GM12878 (cell line): Measurements from ENCODE around the gene GBA3. TPM values are rescaled to one million over a fixed set of nuclear protein-coding genes. Genes with fewer than 3 reads are reported as not detected.

Source experiments
- ATAC-seq: fragments of 200-7000 bp; cut with Tn5 transposase; 3 replicates; pipeline ENCODE4 v1.9.1; 2020; ENCODE audit warnings: mild to moderate bottlenecking, moderate library complexity
- Bru-seq: library from RNA; stranded (reverse); fragments of 400-500 nt; gene quantifications from one replicate; lab custom pipeline; 2021; lab: Mats Ljungman, UMichigan
- BruChase-seq, 2 experiments: library from RNA; stranded (reverse); fragments of 400-500 nt; gene quantifications; one replicate each; lab custom pipeline; 2021; lab: Mats Ljungman, UMichigan
- BruUV-seq: library from RNA; stranded (reverse); fragments of 400-500 nt; replicated peaks from 2 replicates; lab custom pipeline; 2021; lab: Mats Ljungman, UMichigan
- CTCF ChIA-PET: fragments of 300-600 bp; sonication (Branson Sonifier 250); formaldehyde crosslinking; extraction: SDS; loops from one replicate; lab custom pipeline; 2021; ENCODE audit warnings: inconsistent platforms; lab: Yijun Ruan, JAX
- POLR2A ChIA-PET: fragments of 350-600 bp; formaldehyde crosslinking; extraction: SDS; loops from one replicate; lab custom pipeline; 2021; ENCODE audit warnings: inconsistent platforms; lab: Charles Lee
- RAD21 ChIA-PET: fragments of 300-600 bp; sonication (Branson Sonifier 250); formaldehyde crosslinking; loops from one replicate; lab custom pipeline; 2023; ENCODE audit warnings: antibody characterized with exemption; ENCODE audit not compliant: unreplicated experiment; lab: Charles Lee
- SMC1A ChIA-PET: fragments of 300-600 bp; sonication (Branson Sonifier 250); formaldehyde crosslinking; loops from one replicate; lab custom pipeline; 2023; ENCODE audit not compliant: unreplicated experiment, uncharacterized antibody; lab: Charles Lee
- DNase-seq: peaks from one replicate; pipeline ENCODE4 v3.0.0-alpha.2; 2011; ENCODE audit warnings: low read depth, low spot score
- FAIRE-seq: peaks from 3 replicates; lab custom pipeline; 2011; peaks lifted over from hg19 to GRCh38; lab: Jason Lieb, UNC
- H2AFZ ChIP-seq: 2 replicates; pipeline ENCODE4 v1.6.0; 2011; ENCODE audit warnings: low read depth, low read length, control low read depth; ENCODE audit not compliant: control insufficient read depth
- H3K27ac ChIP-seq: 2 replicates; pipeline ENCODE4 v1.5.1; 2011; ENCODE audit warnings: control low read depth; ENCODE audit not compliant: control insufficient read depth, insufficient read depth
- H3K27me3 ChIP-seq, 2 experiments: replicated peaks in 1 of 2; 2 replicates each; pipeline versions ENCODE4 v1.6.0 to v1.6.1; 2011; ENCODE audit warnings: low read length in 1 of 2; ENCODE audit not compliant: control insufficient read depth in 2 of 2, insufficient read depth in 2 of 2
- H3K36me3 ChIP-seq, 2 experiments: 2 replicates each; pipeline ENCODE4 v1.5.1; 2011; ENCODE audit warnings: low read length in 1 of 2; ENCODE audit not compliant: control insufficient read depth in 2 of 2, insufficient read depth in 2 of 2
- H3K4me1 ChIP-seq: 2 replicates; pipeline ENCODE4 v1.6.1; 2011; ENCODE audit warnings: mild to moderate bottlenecking, low read length, moderate library complexity, mixed read lengths; ENCODE audit not compliant: control insufficient read depth, insufficient read depth
- H3K4me2 ChIP-seq: 2 replicates; pipeline ENCODE4 v1.6.0; 2011; ENCODE audit warnings: control low read depth; ENCODE audit not compliant: control insufficient read depth, insufficient read depth
- H3K4me3 ChIP-seq: fragments of 200-600 bp; sonication (generic); 2 replicates; pipeline ENCODE4 v1.5.1; 2016
- H3K79me2 ChIP-seq: 2 replicates; pipeline ENCODE4 v1.6.0; 2011; ENCODE audit warnings: low read length; ENCODE audit not compliant: control insufficient read depth, insufficient read depth
- H3K9ac ChIP-seq: 2 replicates; pipeline ENCODE4 v1.8.0; 2011; ENCODE audit warnings: low read length, control low read depth, mixed read lengths; ENCODE audit not compliant: control insufficient read depth, insufficient read depth
- H3K9me3 ChIP-seq: replicated peaks from 3 replicates; pipeline ENCODE4 v1.5.1; 2011; ENCODE audit warnings: mild to moderate bottlenecking, low read length; ENCODE audit not compliant: control insufficient read depth, insufficient read depth
- H4K20me1 ChIP-seq: 2 replicates; pipeline ENCODE4 v1.6.0; 2011; ENCODE audit not compliant: control insufficient read depth, insufficient read depth
- ATF7 ChIP-seq: fragments of 450-650 bp; IDR thresholded peaks from 2 replicates; pipeline ENCODE4 v1.6.1; 2016; ENCODE audit warnings: low read depth, mild to moderate bottlenecking
- CBX3 ChIP-seq: fragments of 200-600 bp; sonication (generic); IDR thresholded peaks from 2 replicates; pipeline ENCODE4 v1.6.1; 2016; ENCODE audit warnings: low read depth, borderline replicate concordance
- CHD1 ChIP-seq: IDR thresholded peaks from 2 replicates; pipeline ENCODE4 v1.6.1; 2012; ENCODE audit warnings: low read depth, low read length, improper control_type of control experiment
- CHD4 ChIP-seq: fragments of 200-600 bp; sonication (generic); IDR thresholded peaks from 2 replicates; pipeline ENCODE4 v1.6.1; 2016; ENCODE audit warnings: mild to moderate bottlenecking
- CREM ChIP-seq: IDR thresholded peaks from 2 replicates; pipeline ENCODE4 v1.6.1; 2014; ENCODE audit warnings: antibody characterized with exemption, low read depth
- FOXM1 ChIP-seq: IDR thresholded peaks from 2 replicates; pipeline ENCODE4 v1.6.1; 2012; ENCODE audit warnings: low read depth, mild to moderate bottlenecking, inconsistent platforms, low read length, moderate library complexity
- IRF4 ChIP-seq: IDR thresholded peaks from 2 replicates; pipeline ENCODE4 v1.6.1; 2011; ENCODE audit warnings: low read depth, low read length
- LARP7 ChIP-seq: fragments of 450-650 bp; IDR thresholded peaks from 2 replicates; pipeline ENCODE4 v1.6.1; 2017; ENCODE audit warnings: mild to moderate bottlenecking
- PML ChIP-seq: IDR thresholded peaks from 2 replicates; pipeline ENCODE4 v1.6.1; 2012; ENCODE audit warnings: low read length, inconsistent platforms
- RELA ChIP-seq: fragments of 450-650 bp; IDR thresholded peaks from 2 replicates; pipeline ENCODE4 v1.8.0; 2014; ENCODE audit warnings: borderline replicate concordance; ENCODE audit not compliant: partially characterized antibody
- STAT1 ChIP-seq: fragments of 450-650 bp; conservative IDR thresholded peaks from 2 replicates; pipeline ENCODE4 v1.6.1; 2014; ENCODE audit warnings: antibody characterized with exemption, mild to moderate bottlenecking
- TBL1XR1 ChIP-seq: IDR thresholded peaks from 2 replicates; pipeline ENCODE4 v1.6.1; 2012; ENCODE audit warnings: low read depth, low read length, improper control_type of control experiment
- WGBS: methylation state at CpG from one replicate; pipeline ENCODE4 v1.1.6; 2016; ENCODE audit warnings: low lambda C conversion rate; ENCODE audit not compliant: insufficient replicate concordance, insufficient coverage; ENCODE audit errors: missing lambda C conversion rate; 5-methylcytosine and 5-hydroxymethylcytosine counted together
- in situ Hi-C: fragments of 300-500 bp; cut with MboI; formaldehyde crosslinking; loops from 9 replicates; pipeline ENCODE4 v1.14.3; 2018; ENCODE audit warnings: mixed read lengths
- intact Hi-C: fragments of 100-400 bp; cut with micrococcal nuclease; formaldehyde crosslinking; loops from one replicate; pipeline ENCODE4 v1.14.2; 2022; ENCODE audit not compliant: unreplicated experiment
- long read RNA-seq, 2 experiments: library from polyadenylated mRNA; unstranded; transcript quantifications; one replicate each; pipeline ENCODE4 v2.0.0, GENCODE V29; 2019 to 2020
- polyA minus RNA-seq, 3 experiments: library from RNA; depleted of rRNA, polyadenylated mRNA; stranded (reverse); fragments of >200 nt; gene quantifications; 2 replicates each; pipeline ENCODE4 v1.2.3, GENCODE V29; 2011
- polyA plus RNA-seq, 11 experiments: library from polyadenylated mRNA; depleted of rRNA in 4 of 11; unstranded in 6 of 11; stranded (reverse) in 5 of 11; fragments of >200 nt; fragmentation: Nextera tagmentation in 4 of 11; fragmentation: Illumina TruSeq in 1 of 11; extraction: Ambion mirVana in 4 of 11; extraction: Trizol in 1 of 11; gene quantifications; 1 replicate in 1 of 11; 2 replicates in 10 of 11; pipeline versions ENCODE4 v1.2.1 to v1.2.3, GENCODE V29; 2011 to 2016; ENCODE audit warnings: inconsistent platforms in 2 of 11, missing spikeins in 2 of 11, low read depth in 1 of 11
- total RNA-seq, 4 experiments: library from RNA; depleted of rRNA in 3 of 4; stranded (reverse); fragments of >200 nt in 3 of 4; fragmentation: Illumina TruSeq in 1 of 4; extraction: Trizol in 1 of 4; gene quantifications; 2 replicates each; pipeline versions ENCODE4 v1.2.1 to v1.2.3, GENCODE V29; 2013 to 2021

Gene GBA3
- 0.71 and 0.84 TPM in 2 replicates for total RNA-seq (2013; cell fraction: nucleolus; rRNA removed)
- total RNA-seq (2014; rRNA removed) = 0.23 and 0.27 TPM in 2 replicates
- total RNA-seq (2014; rRNA removed; fragmentation: Illumina TruSeq; extraction: Trizol) = 0.18 and 0.22 TPM in 2 replicates
- 0.19 and 0.41 TPM in 2 replicates for total RNA-seq (2021)
- polyA plus RNA-seq (2011; ENCODE audit: low read depth) = not detected
- 7.2 and 8.7 TPM in 2 replicates for polyA plus RNA-seq (2011; rRNA removed)
- polyA plus RNA-seq (2011; cell fraction: cytosol; rRNA removed) = 2.2 and 2.8 TPM in 2 replicates
- polyA plus RNA-seq (2011; cell fraction: nucleus; rRNA removed) = 1.4 and 2.2 TPM in 2 replicates
- polyA plus RNA-seq (2012) = 0.07 TPM in 1 of 2 replicates, not detected in the other
- polyA plus RNA-seq (2014; fragmentation: Illumina TruSeq; extraction: Trizol) = 0.12 and 0.19 TPM in 2 replicates
- under 1 TPM; 0.49 to 0.76 TPM for polyA plus RNA-seq (2014; fragmentation: Nextera tagmentation; extraction: Ambion mirVana)
- 0.04 and 0.14 TPM in 2 replicates for polyA plus RNA-seq (2014; rRNA removed)
- under 1 TPM; 0.10 to 0.32 TPM for polyA plus RNA-seq (2016; fragmentation: Nextera tagmentation; extraction: Ambion mirVana)
- 5.7 and 7.9 TPM in 2 replicates for polyA minus RNA-seq (2011; rRNA and poly(A)+ RNA removed)
- 1.2 and 2.1 TPM in 2 replicates for polyA minus RNA-seq (2011; cell fraction: cytosol; rRNA and poly(A)+ RNA removed)
- 3.1 and 3.3 TPM in 2 replicates for polyA minus RNA-seq (2011; cell fraction: nucleus; rRNA and poly(A)+ RNA removed)
- Bru-seq, nascent RNA = percentile 46 among the genes with signal in this experiment
- percentile 39 among the genes with signal in this experiment for BruChase-seq, experiment 1, labeled RNA remaining after a 6-hour chase
- percentile 39 among the genes with signal in this experiment for BruChase-seq, experiment 2, labeled RNA remaining after a 2-hour chase
- long read RNA-seq, experiment 1, partial matches to known transcripts = 1 of 41 reads
- long read RNA-seq, experiment 1, other reads (novel, unspliced or antisense) = 40 of 41 reads
- long read RNA-seq, experiment 2, partial matches to known transcripts = 11 of 112 reads
- long read RNA-seq, experiment 2, other reads (novel, unspliced or antisense) = 101 of 112 reads

GRCh38 chr4:22692736-22693135, at the start of gene GBA3:
TSS of gene GBA3 (plus strand) at chr4:22692937.
- no peak for ATAC-seq
- in situ Hi-C loops = loop anchor here (5.0 kb wide), 2 partner anchors 285 to 905 kb away; no protein-coding TSS in a partner anchor
- intact Hi-C loops = loop anchor here (5.0 kb wide), 3 partner anchors 175 to 905 kb away; partner anchors contain the start of gene ADGRA3
- WGBS = 8% methylated on average over 1 of the region's 1 CpG
- H3K27ac ChIP-seq = no peak within 1 kb of the TSS
- H3K9ac ChIP-seq = no peak within 1 kb of the TSS
- DNase-seq = no peak
- ChIA-PET CTCF (interaction anchor here (0.5 to 4.8 kb wide), 18 partner anchors 9 to 903 kb away, joined by 3 to 31 read pairs (median 3); no protein-coding TSS in a partner anchor), SMC1A (interaction anchor here (0.7 to 3.7 kb wide), 24 partner anchors 8 to 562 kb away, joined by 3 to 18 read pairs (median 4); no protein-coding TSS in a partner anchor), RAD21 (interaction anchor here (1.0 to 3.3 kb wide), 9 partner anchors 15 to 903 kb away, joined by 3 to 14 read pairs (median 3); no protein-coding TSS in a partner anchor), POLR2A (interaction anchor here (0.6 kb wide), 1 partner anchor 904 kb away, joined by 5 read pairs; no protein-coding TSS in a partner anchor)
- no peak within 1 kb of the TSS for H3K4me2 ChIP-seq
- TF ChIP-seq ATF7 = no peak
- no peak for TF ChIP-seq CBX3
- no peak for TF ChIP-seq CREM
- TF ChIP-seq PML = no peak
- no peak for TF ChIP-seq RELA
- no peak for TF ChIP-seq FOXM1
- no peak for TF ChIP-seq LARP7
- no peak for TF ChIP-seq CHD1
- no peak for TF ChIP-seq IRF4
- TF ChIP-seq CHD4 = no peak
- TF ChIP-seq TBL1XR1 = no peak
- no peak for TF ChIP-seq STAT1
- no peaks in the 10 kb centered on the region for H3K9me3 ChIP-seq
- no peak within 1 kb of the TSS for H3K4me3 ChIP-seq
- H3K4me1 ChIP-seq = no peaks in the 10 kb centered on the region
- H3K36me3 ChIP-seq = no peaks in the 10 kb centered on the region
- H3K27me3 ChIP-seq = no peaks in the 10 kb centered on the region
- H4K20me1 ChIP-seq = no peaks in the 10 kb centered on the region
- no peaks in the 10 kb centered on the region for H3K79me2 ChIP-seq
- no peak for FAIRE-seq
- no peak within 1 kb of the TSS for H2AFZ ChIP-seq
- no TSS peak for BruUV-seq
